GM13977 (cell line): ENCODE measurements around the gene CHRDL1.
"Not testable (repeated sequence)": the region's sequence is repeated elsewhere in the genome, so short reads cannot be mapped to it uniquely, and the experiment has no call there.

ENCODE experiments used
- DNase-seq: peaks from one replicate; pipeline ENCODE4 v3.0.0; 2012; ENCODE audit warnings: low spot score
- in situ Hi-C: fragments of 300-500 bp; cut with MboI; formaldehyde crosslinking; loops from one replicate; pipeline ENCODE4 v1.12.0; 2022; ENCODE audit warnings: low sequenced_read_pairs, low pct_unique_long_range_greater_than_20kb, mixed read lengths, inconsistent platforms; ENCODE audit not compliant: unreplicated experiment
- TF ChIP-seq, protein P1 (sequence below): IDR thresholded peaks from 2 replicates; pipeline ENCODE4 v1.5.1; 2012; ENCODE audit warnings: mild to moderate bottlenecking, control low read depth; ENCODE audit not compliant: insufficient read depth; ENCODE audit errors: extremely low read depth, missing control alignments

CHRDL1 gene

DNA sequence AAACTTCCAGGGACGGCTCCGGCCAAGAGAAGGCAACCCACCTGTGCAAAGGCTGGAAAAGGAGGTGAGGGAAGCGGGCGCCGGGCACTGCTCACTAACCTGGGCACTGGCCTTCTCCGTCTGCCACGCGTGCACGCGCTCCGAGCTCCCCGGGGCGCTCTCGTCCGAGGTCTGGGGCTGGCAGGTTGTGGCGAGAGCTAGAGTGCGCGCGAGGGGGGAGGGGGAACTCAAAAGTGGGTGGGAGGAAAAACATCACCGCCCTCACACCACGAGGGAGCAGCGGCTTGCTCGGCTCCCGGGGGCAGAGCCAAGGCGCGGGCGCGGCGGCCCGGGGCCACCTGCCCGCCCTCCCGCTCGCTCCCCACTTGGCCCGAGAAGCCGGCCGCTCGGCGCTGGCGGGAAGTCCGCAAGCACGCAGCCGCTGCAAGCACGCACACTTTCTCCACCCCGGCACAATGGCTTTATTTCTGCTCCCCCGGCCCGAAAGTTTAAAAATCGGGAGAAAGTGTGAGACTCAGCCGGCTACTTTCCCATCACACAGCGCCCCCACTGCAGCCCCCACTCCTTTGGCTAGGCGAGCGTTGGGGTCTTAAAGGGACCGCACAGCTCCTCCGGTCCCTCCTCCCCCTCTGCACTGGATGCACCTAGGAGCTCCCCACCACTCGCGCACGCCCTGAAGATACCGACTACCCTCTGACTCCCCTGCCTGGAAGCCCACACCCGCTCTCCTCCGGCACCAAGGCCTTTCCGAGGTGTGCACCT lies at the start of gene CHRDL1:
CHRDL1 (minus strand) TSS at position 173 of the 762 bp plus-strand sequence. CDS start 3,636 bp downstream, outside the sequence.
- TF ChIP-seq, protein P1, sequence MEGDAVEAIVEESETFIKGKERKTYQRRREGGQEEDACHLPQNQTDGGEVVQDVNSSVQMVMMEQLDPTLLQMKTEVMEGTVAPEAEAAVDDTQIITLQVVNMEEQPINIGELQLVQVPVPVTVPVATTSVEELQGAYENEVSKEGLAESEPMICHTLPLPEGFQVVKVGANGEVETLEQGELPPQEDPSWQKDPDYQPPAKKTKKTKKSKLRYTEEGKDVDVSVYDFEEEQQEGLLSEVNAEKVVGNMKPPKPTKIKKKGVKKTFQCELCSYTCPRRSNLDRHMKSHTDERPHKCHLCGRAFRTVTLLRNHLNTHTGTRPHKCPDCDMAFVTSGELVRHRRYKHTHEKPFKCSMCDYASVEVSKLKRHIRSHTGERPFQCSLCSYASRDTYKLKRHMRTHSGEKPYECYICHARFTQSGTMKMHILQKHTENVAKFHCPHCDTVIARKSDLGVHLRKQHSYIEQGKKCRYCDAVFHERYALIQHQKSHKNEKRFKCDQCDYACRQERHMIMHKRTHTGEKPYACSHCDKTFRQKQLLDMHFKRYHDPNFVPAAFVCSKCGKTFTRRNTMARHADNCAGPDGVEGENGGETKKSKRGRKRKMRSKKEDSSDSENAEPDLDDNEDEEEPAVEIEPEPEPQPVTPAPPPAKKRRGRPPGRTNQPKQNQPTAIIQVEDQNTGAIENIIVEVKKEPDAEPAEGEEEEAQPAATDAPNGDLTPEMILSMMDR: no peak
- in situ Hi-C loops: no loop called here
- no peak for DNase-seq

DNA sequence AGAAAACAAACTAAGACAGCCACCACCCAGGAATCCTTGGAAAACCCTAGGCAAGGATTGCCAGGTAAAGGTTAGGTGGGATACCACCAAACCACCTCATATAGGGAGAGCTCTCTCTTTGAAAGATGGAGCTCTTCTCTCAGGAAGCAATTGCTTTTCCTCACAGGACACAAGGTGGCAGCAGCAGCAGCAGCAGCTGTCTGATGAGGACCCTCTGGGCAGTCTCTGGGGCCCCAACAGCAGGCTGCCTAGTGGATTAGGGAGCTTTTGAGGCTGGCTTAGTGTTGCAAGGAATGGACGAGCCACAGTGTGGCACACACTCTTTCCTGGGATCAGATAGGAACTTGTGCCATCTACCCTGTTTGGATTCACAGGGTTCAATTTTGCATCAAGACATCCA lies 41.4 kb upstream of the CHRDL1 start:
- in situ Hi-C loops: no loop called here
- TF ChIP-seq, protein P1: peak; percentile 29
- DNase-seq: no peak

DNA sequence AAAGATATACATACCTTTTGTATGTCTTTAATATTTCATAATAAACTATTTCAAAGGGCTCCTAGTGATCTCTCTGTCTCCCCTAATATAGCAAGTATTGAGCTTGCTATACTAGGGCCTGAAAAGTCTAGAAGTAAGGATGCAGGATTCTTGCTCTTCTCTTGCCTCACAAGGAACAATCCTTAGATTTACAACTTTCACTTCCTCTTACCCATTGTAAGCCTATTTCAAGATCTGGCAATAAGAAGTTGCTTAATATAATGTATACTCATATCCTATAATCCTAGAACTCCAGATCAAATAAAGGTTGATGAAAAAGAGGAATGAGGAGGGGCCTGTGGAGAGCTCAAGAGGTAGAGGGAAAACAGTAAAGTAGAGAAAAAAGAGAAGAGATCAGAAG lies 40.8 kb upstream of the CHRDL1 start:
- no peak for DNase-seq
- in situ Hi-C loops: no loop called here
- TF ChIP-seq, protein P1: no peak

DNA sequence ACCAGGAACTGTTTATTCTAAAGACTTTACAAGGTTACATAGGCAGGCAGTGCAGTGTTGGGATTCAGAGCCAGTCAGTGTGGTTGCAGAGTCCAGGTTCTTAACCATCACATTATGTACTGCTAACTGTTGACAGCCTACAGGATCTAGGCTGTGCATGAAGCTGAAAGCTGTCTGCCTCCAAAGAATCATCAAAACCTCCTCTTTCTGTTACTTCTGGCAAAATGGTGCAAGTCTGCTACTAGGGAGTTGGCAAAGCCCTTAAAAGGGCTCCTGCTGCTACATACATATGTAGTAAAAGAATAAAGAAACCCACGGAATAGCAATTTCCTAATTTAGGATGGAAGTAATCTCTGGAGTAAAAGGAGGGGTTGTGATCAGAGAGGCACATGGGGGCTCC lies 40.4 kb upstream of the CHRDL1 start:
- in situ Hi-C loops: no loop called here
- no peak for DNase-seq
- TF ChIP-seq, protein P1: no peak

GRCh38 chrX:110825972-110826371 lies 30.4 kb upstream of the CHRDL1 start:
- in situ Hi-C loops: no loop called here
- no peak for DNase-seq
- TF ChIP-seq, protein P1: no peak

DNA sequence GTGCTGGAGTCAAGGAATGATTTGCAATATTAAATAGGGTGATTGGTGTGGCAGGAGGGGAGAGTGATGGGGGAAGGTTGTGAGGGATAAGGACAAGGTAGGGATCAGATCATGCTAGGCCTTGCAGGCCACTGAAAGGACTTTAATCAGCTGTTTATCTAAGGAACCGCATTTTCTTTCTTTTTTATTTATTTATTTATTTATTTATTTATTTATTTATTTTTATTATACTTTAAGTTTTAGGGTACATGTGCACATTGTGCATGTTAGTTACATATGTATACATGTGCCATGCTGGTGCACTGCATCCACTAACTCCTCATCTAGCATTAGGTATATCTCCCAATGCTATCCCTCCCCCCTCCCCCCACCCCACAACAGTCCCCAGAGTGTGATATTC lies 20.9 kb upstream of the CHRDL1 start:
- in situ Hi-C loops, DNase-seq: not testable (repeated sequence)

- in situ Hi-C loops: no loop called here
- TF ChIP-seq, protein P1: no peak
- no peak for DNase-seq
Observed at GRCh38 chrX:110806145-110806544, 10.5 kb upstream of the CHRDL1 start.
